ENCODE data around the gene DNMT1.
"Not testable (repeated sequence)": the region's sequence is repeated elsewhere in the genome, so short reads cannot be mapped to it uniquely, and the experiment has no call there.

The DNMT1 gene

GRCh38 chr19:10194500-10195198, at the start of gene DNMT1:
Gene DNMT1, minus strand, starts transcription at chr19:10194953. Its CDS starts 54 bp downstream, at chr19:10194899.
- peak; percentile 99 for DNase-seq

DNA sequence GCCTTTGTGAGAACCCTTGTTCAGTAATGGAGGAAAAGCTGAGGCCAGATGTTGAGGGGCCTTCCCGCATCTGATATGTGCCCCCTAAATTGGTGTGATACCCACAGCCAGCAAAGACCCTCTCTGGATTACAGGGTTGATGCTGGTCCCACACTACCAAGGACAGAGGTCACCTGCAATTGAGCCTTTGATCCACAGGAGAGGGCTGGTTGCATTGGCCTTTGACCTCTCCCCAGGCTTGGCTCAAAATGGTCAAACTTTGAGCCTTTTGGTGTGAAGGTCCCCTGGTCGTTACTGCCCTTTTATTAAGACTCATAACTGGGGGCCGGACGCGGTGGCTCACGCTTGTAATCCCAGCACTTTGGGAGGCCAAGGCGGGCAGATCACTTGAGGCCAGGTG, 48.9 kb upstream of the DNMT1 start:
- DNase-seq, result no peak

GRCh38 chr19:10241826-10242449, 47.2 kb upstream of the DNMT1 start:
- DNase-seq, result not testable (repeated sequence)

DNA sequence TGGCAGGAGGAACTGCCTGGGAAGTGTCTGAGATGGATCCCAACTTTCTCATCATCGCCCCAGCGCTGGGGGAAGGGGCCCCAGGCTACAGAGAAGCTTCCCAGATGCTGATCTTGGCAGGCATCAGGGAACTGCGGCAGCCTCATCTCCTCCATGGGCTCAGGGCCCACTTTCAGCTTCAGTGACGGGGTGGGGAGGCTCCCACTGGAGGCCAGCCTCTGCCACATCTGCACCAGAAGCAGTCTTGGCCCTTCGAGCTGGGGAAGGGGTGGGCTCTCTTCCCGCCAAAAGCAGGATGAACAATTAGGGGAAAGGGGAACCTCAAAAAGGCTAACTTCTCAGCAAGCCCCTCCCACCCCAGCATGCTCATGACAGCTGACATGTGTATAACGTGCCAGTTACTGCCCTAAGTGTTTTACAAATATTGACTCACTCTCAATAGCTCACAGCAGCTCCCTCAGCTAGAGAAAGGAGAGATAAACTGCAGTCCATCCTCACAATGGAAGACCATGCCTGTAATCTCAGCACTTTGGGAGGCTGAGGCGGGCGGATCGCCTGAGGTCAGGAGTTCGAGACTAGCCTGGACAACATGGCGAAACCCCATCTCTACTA, 43.5 kb upstream of the DNMT1 start:
- DNase-seq, result no peak

- DNase-seq, result no peak
Measured at GRCh38 chr19:10237702-10238101, 42.9 kb upstream of the DNMT1 start.

DNA sequence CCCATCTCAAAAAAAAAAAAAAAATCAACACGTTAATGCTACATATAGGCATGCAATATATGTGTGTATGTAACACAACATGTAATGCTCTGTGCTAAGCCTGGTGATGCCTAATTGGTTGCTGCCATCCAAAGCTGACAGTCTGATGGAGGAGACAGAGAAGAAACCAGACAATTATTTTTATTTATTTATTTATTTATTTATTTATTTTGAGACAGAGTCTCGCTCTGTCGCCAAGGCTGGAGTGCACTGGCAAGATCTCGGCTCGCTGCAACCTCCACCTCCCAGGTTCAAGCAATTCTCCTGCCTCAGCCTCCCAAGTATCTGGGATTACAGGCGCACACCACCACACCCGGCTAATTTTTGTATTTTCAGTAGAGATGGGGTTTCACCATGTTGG, 40.7 kb upstream of the DNMT1 start:
- DNase-seq, result not testable (repeated sequence)

GRCh38 chr19:10235003-10235402, 40.2 kb upstream of the DNMT1 start:
- no peak for DNase-seq

DNA sequence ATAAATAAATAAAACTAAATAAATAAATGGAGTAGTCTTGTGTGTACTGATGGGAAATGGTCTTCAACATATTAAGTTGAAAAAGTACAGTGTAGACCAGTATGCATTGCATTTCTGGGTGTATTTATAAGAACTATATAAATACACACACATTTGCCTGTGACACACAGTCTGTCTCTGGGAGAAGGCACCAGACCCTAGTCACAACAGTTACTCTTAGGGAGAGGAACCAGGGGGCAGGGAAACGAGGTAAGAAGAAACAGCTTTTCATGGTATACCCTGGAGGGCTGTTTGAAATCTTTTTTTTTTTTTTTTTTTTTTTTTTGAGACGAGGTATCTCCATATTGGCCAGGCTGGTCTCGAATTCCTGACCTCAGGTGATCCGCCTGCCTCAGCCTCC, 39.2 kb upstream of the DNMT1 start:
- no peak for DNase-seq

- DNase-seq, result no peak
Measured at GRCh38 chr19:10231612-10232228, 37.0 kb upstream of the DNMT1 start.

- DNase-seq, result peak; percentile 82
Measured at GRCh38 chr19:10230861-10231611, 36.3 kb upstream of the DNMT1 start, which contains the start of gene S1PR2. Gene S1PR2, minus strand, starts transcription at chr19:10231331. Its CDS starts 6,426 bp downstream, at chr19:10224905.

DNA sequence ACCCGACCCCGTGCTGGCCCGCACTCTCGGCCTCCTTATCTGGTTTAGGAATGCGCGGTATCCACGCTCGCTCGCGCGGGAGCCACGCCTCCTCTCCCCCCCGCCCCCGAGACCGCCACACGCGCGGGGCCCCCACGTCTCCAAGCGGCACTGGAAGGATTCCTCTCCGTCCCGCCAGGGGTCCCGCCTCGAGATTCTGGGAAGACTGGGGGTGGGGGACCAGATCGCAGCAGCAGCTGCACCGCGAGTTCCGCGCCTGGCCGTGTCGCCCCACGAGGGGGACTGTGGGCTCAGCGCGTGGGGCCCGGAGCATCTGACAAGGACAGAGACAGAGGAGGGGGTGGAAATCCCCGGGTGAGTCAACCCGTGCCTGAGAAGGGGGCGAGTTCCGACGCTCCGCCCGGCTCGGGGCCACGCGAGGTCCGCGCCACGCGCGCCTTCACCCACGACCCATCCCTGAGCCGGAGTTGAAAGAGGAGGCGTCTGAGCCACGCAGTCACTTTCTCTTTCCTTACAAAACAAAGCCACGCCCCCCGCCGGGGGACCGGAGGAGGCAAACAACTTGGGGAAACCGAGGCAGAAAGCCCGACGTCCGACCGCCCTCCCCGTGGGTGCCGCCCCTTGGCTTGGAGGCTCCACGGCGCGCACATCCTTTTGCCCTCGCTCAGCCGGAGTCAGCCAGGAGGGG, 35.6 kb upstream of the DNMT1 start:
- peak; percentile 72 for DNase-seq

GRCh38 chr19:10228920-10229319, 34.2 kb upstream of the DNMT1 start:
- no peak for DNase-seq

- DNase-seq, result no peak
Measured at GRCh38 chr19:10228393-10228792, 33.6 kb upstream of the DNMT1 start.

DNA sequence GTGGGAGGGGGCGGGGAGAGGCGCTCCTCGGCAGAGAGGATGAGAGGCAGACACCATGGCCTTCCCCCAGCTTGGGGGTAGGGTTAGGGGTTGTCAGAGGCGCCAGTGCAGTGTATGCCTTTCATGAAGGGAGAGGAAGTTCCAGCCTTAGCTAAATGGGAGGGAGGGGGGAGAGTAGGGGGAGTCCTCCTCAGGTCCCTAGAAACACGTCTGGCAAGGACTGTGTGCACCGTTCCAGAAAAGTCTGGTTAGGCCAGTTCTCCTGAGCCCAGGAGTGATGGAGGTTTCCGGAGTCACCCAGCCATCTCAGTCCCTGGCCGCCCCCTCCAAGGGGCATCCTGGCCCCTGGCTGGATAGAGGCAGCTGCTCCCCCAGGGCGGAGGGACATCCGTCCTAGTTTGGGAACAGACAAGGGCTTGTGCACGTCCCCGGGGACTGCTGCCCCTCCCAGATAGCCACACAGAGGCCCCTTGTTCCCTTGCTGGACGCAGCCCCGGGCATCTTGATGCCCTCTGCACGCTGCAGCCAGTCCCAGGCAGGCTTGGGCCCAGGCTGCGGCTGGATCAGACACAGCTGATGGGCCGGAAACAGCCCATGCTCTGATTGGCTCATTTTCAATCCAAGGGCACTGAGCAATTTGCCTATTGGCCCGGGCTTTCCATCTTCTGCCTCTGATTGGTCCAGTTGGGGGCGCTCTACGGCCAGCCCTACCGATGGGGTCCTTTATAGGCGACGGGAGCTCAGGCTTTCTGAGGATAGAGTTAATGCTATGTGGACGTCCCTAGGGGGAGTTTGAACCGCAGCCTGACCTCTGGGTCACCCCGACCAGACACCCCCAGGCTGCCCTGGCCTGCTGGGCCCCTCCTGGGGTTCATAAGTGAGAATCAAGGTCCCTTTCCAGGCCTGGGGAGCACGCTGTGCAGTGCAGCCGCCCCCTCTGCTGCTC, 32.5 kb upstream of the DNMT1 start:
- no peak for DNase-seq

- DNase-seq, result no peak
Measured at GRCh38 chr19:10226376-10227025, 31.7 kb upstream of the DNMT1 start.

GRCh38 chr19:10226021-10226375, 31.2 kb upstream of the DNMT1 start:
- no peak for DNase-seq

DNA sequence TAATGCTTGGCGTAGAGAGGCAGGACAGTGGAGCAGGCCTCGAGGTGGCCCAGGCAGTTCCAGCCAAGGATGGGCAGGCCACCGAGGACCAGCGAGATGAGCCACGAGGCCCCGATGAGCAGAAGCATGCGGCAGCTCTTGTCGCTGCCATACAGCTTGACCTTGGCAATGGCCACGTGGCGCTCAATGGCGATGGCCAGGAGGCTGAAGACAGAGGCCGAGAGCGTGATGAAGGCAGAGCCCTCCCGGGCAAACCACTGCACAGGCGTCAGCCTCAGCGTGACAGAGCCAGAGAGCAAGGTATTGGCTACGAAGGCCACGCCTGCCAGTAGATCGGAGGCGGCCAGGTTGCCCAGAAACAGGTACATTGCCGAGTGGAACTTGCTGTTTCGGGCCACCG, 29.6 kb upstream of the DNMT1 start:
- no peak for DNase-seq

GRCh38 chr19:10223488-10224213, 28.9 kb upstream of the DNMT1 start:
- no peak for DNase-seq

- DNase-seq, result no peak
Measured at GRCh38 chr19:10222201-10222890, 27.6 kb upstream of the DNMT1 start.

Measured in activated CD8-positive, alpha-beta memory T cell treated with anti-CD3 and anti-CD28 coated beads, Interleukin-2, amount 50 U/mL, for 48 hours (primary cell).